SK-N-SH (cell line): ENCODE results near the gene IFT74. TPM values are rescaled to one million over a fixed set of nuclear protein-coding genes. Genes with fewer than 3 reads are reported as not detected.

Experiments
- CTCF ChIA-PET: fragments of 300-600, 350-600 bp; formaldehyde crosslinking; extraction: SDS; loops from one replicate; lab custom pipeline; 2021; lab: Yijun Ruan, JAX
- POLR2A ChIA-PET: fragments of 350-600 bp; sonication (Branson Sonifier 250); formaldehyde crosslinking; extraction: SDS; loops from one replicate; lab custom pipeline; 2020; ENCODE audit warnings: antibody characterized with exemption, inconsistent platforms; lab: Yijun Ruan, JAX
- DNase-seq: peaks from one replicate; pipeline ENCODE4 v3.0.0; 2012
- H2AFZ ChIP-seq: fragments of 200-600 bp; sonication (generic); 2 replicates; pipeline ENCODE4 v1.8.1; 2016; ENCODE audit warnings: antibody characterized with exemption, mild to moderate bottlenecking, low read depth
- H3F3A ChIP-seq: fragments of 200-600 bp; sonication (generic); replicated peaks from 2 replicates; pipeline ENCODE3; 2016; ENCODE audit warnings: antibody characterized with exemption, mild to moderate bottlenecking; ENCODE audit not compliant: insufficient read depth
- H3K27ac ChIP-seq, 2 experiments: fragments of 200-500 bp in 1 of 2; fragments of 200-600 bp in 1 of 2; sonication (Bioruptor generic) in 1 of 2; sonication (generic), shearing (Covaris generic) in 1 of 2; 2 replicates each; pipeline versions ENCODE4 v1.5.1 to v1.6.1; 2014 to 2016; ENCODE audit warnings: low read depth in 2 of 2, inconsistent platforms in 1 of 2, low read length in 1 of 2, mild to moderate bottlenecking in 1 of 2, mixed read lengths in 1 of 2
- H3K27me3 ChIP-seq: fragments of 200-600 bp; sonication (generic), shearing (Covaris generic); 2 replicates; pipeline ENCODE4 v1.6.1; 2016; ENCODE audit warnings: mixed run types; ENCODE audit not compliant: insufficient read depth
- H3K36me3 ChIP-seq, 2 experiments: fragments of 200-500 bp in 1 of 2; fragments of 200-600 bp in 1 of 2; sonication (Bioruptor generic) in 1 of 2; sonication (generic) in 1 of 2; replicated peaks in 1 of 2; 2 replicates each; pipeline versions ENCODE3 to v1.5.1; 2014 to 2016; ENCODE audit warnings: low read length in 1 of 2, mild to moderate bottlenecking in 1 of 2; ENCODE audit not compliant: insufficient read depth in 2 of 2, control insufficient read depth in 1 of 2
- H3K4me1 ChIP-seq, 2 experiments: fragments of 200-500 bp in 1 of 2; fragments of 200-600 bp in 1 of 2; sonication (Bioruptor generic) in 1 of 2; sonication (generic), shearing (Covaris generic) in 1 of 2; 2 replicates each; pipeline versions ENCODE4 v1.5.1 to v1.6.1; 2014 to 2016; ENCODE audit warnings: low read depth in 1 of 2, low read length in 1 of 2, mixed run types in 1 of 2; ENCODE audit not compliant: insufficient read depth in 2 of 2, control insufficient read depth in 1 of 2
- H3K4me2 ChIP-seq: fragments of 200-600 bp; sonication (generic), shearing (Covaris generic); 2 replicates; pipeline ENCODE4 v1.6.1; 2017; ENCODE audit warnings: mixed run types
- H3K4me3 ChIP-seq, 2 experiments: fragments of 200-500 bp in 1 of 2; fragments of 200-600 bp in 1 of 2; sonication (Bioruptor generic) in 1 of 2; sonication (generic), shearing (Covaris generic) in 1 of 2; 2 replicates each; pipeline versions ENCODE4 v1.5.1 to v1.8.1; 2014 to 2016; ENCODE audit warnings: low read depth in 2 of 2, inconsistent platforms in 1 of 2, low read length in 1 of 2, mild to moderate bottlenecking in 1 of 2, mixed read lengths in 1 of 2, moderate library complexity in 1 of 2
- H3K79me2 ChIP-seq: fragments of 200-600 bp; sonication (generic); 2 replicates; pipeline ENCODE4 v1.8.1; 2017; ENCODE audit warnings: mild to moderate bottlenecking; ENCODE audit not compliant: insufficient read depth
- H3K9ac ChIP-seq: fragments of 200-600 bp; sonication (generic); 2 replicates; pipeline ENCODE4 v1.6.1; 2017; ENCODE audit warnings: mixed run types
- H3K9me2 ChIP-seq: fragments of 200-600 bp; sonication (generic); 2 replicates; pipeline ENCODE4 v1.6.1; 2017; ENCODE audit warnings: mixed run types
- H3K9me3 ChIP-seq: fragments of 200-600 bp; sonication (generic); 2 replicates; pipeline ENCODE4 v1.6.1; 2017; ENCODE audit warnings: mixed run types, mild to moderate bottlenecking, moderate library complexity
- H4K20me1 ChIP-seq: fragments of 200-600 bp; sonication (generic); 2 replicates; pipeline ENCODE4 v1.6.1; 2017; ENCODE audit warnings: mild to moderate bottlenecking, mixed run types; ENCODE audit not compliant: insufficient read depth
- CTCF ChIP-seq: fragments of 200-600 bp; sonication (generic); IDR thresholded peaks from 2 replicates; pipeline ENCODE4 v1.6.1; 2017; ENCODE audit warnings: antibody characterized with exemption, mild to moderate bottlenecking, moderate library complexity
- EP300 ChIP-seq, 2 experiments: IDR thresholded peaks; 2 replicates each; pipeline versions ENCODE4 v1.4.0 to v1.6.1; 2012; ENCODE audit warnings: borderline replicate concordance in 1 of 2, low read depth in 1 of 2, low read length in 1 of 2
- EZH2phosphoT487 ChIP-seq: fragments of 200-600 bp; sonication (generic); IDR thresholded peaks from 2 replicates; pipeline ENCODE4 v1.6.1; 2017; ENCODE audit warnings: low read depth, mixed run types, mild to moderate bottlenecking, antibody characterized with exemption, moderate library complexity, borderline replicate concordance
- FOXJ3 ChIP-seq: sonication (generic); formaldehyde crosslinking; IDR thresholded peaks from 2 replicates; pipeline ENCODE4 v1.5.1; 2020; ENCODE audit warnings: mild to moderate bottlenecking, missing genetic modification reagents
- GABPA ChIP-seq: IDR thresholded peaks from 2 replicates; pipeline ENCODE4 v1.4.0; 2012; ENCODE audit warnings: low read depth, mild to moderate bottlenecking
- GATA2 ChIP-seq: sonication (generic); formaldehyde crosslinking; IDR thresholded peaks from 2 replicates; pipeline ENCODE4 v1.5.0; 2020; ENCODE audit warnings: mild to moderate bottlenecking, missing genetic modification reagents
- IRF3 ChIP-seq: fragments of 150-350 bp; IDR thresholded peaks from 2 replicates; pipeline ENCODE4 v1.6.1; 2016; ENCODE audit warnings: mild to moderate bottlenecking, low read depth, low read length
- MEF2A ChIP-seq: IDR thresholded peaks from 2 replicates; pipeline ENCODE4 v1.4.0; 2012; ENCODE audit warnings: low read depth, borderline replicate concordance
- MXI1 ChIP-seq: IDR thresholded peaks from 2 replicates; pipeline ENCODE4 v1.6.1; 2012; ENCODE audit warnings: mild to moderate bottlenecking, low read depth, low read length, improper control_type of control experiment
- NRF1 ChIP-seq: IDR thresholded peaks from 2 replicates; pipeline ENCODE4 v1.6.1; 2012; ENCODE audit warnings: low read depth, mild to moderate bottlenecking, low read length
- PBX3 ChIP-seq: IDR thresholded peaks from 2 replicates; pipeline ENCODE4; 2012
- RCOR1 ChIP-seq: fragments of 150-350 bp; IDR thresholded peaks from 2 replicates; pipeline ENCODE4 v1.6.1; 2017; ENCODE audit warnings: antibody characterized with exemption, low read length
- REST ChIP-seq: IDR thresholded peaks from 2 replicates; pipeline ENCODE4 v1.6.1; 2012; ENCODE audit warnings: mild to moderate bottlenecking, low read depth, low read length, moderate library complexity
- SMC3 ChIP-seq: IDR thresholded peaks from 2 replicates; pipeline ENCODE4 v1.6.1; 2012; ENCODE audit warnings: low read depth, low read length, improper control_type of control experiment
- TAF1 ChIP-seq: IDR thresholded peaks from 2 replicates; pipeline ENCODE4 v1.6.1; 2012; ENCODE audit warnings: low read depth, mild to moderate bottlenecking, low read length, moderate library complexity, borderline replicate concordance
- TCF12 ChIP-seq: IDR thresholded peaks from 2 replicates; pipeline ENCODE4 v1.4.0; 2012
- TEAD4 ChIP-seq: IDR thresholded peaks from 2 replicates; pipeline ENCODE4 v1.4.0; 2012; ENCODE audit warnings: mild to moderate bottlenecking, borderline replicate concordance; ENCODE audit not compliant: insufficient read depth
- YY1 ChIP-seq: IDR thresholded peaks from 2 replicates; pipeline ENCODE4 v1.4.0; 2012; ENCODE audit warnings: low read depth, mild to moderate bottlenecking
- WGBS: methylation state at CpG from one replicate; pipeline ENCODE4 v1.1.6; 2017; ENCODE audit warnings: low lambda C conversion rate; 5-methylcytosine and 5-hydroxymethylcytosine counted together
- polyA plus RNA-seq, 3 experiments: library from polyadenylated mRNA; depleted of rRNA; stranded (reverse); fragments of >200 nt; gene quantifications; 2 replicates each; pipeline ENCODE4 v1.2.3, GENCODE V29; 2012

Gene IFT74
- polyA plus RNA-seq, 1 of the 3 experiments (the other 2 are of a cell fraction): 6.3 TPM

- no peak for TF ChIP-seq CTCF
- TF ChIP-seq GATA2 (CRISPR knock-in tag): no peak
- TF ChIP-seq NRF1: no peak
- no peak for TF ChIP-seq YY1
- TF ChIP-seq TEAD4: no peak
- no peak for TF ChIP-seq EP300 (IDR thresholded peaks at IDR 0.05; ENCODE audit: borderline replicate concordance in 1 of 2, low read depth in 1 of 2, low read length in 1 of 2)
- TF ChIP-seq REST: no peak
- no peak for TF ChIP-seq PBX3
- TF ChIP-seq SMC3: no peak
- TF ChIP-seq RCOR1: no peak
These were observed 90.9 kb downstream of the IFT74 start (continued) for GRCh38 chr9:27047136-27047535.

GRCh38 chr9:27053369-27054022, 97.3 kb downstream of the IFT74 start:
- H3K4me3 ChIP-seq: no peak overlapping the region
- H3K9me3 ChIP-seq: no peaks in the 10 kb centered on the region
- H3K79me2 ChIP-seq: no peaks in the 10 kb centered on the region
- H3K9me2 ChIP-seq: no peaks in the 10 kb centered on the region
- H4K20me1 ChIP-seq: no peaks in the 10 kb centered on the region
- WGBS: 49% methylated on average over 6 of the region's 6 CpGs
- H3K36me3 ChIP-seq: peaks cover 11 to 19% of the 10 kb centered on the region in 2 experiments
- H3K4me2 ChIP-seq: no peak overlapping the region
- no peak overlapping the region for H3K9ac ChIP-seq
- no peak for DNase-seq
- ChIA-PET POLR2A (no interaction called here), CTCF (interaction anchor here (1.5 kb wide), 1 partner anchor 20 kb away, joined by 3 read pairs; no protein-coding TSS in a partner anchor)
- no peaks in the 10 kb centered on the region for H3K27me3 ChIP-seq
- no peak overlapping the region for H2AFZ ChIP-seq
- H3K27ac ChIP-seq: no peak overlapping the region
- H3F3A ChIP-seq: no peaks in the 10 kb centered on the region
- H3K4me1 ChIP-seq: no peaks in the 10 kb centered on the region; a peak in 1 of 4 replicates
- no peak for TF ChIP-seq FOXJ3 (CRISPR knock-in tag)
- no peak for TF ChIP-seq EZH2phosphoT487
- no peak for TF ChIP-seq PBX3
- no peak for TF ChIP-seq GABPA
- TF ChIP-seq IRF3: no peak
- TF ChIP-seq MEF2A: no peak
- no peak for TF ChIP-seq TCF12
- no peak for TF ChIP-seq SMC3
- TF ChIP-seq TAF1: no peak
- TF ChIP-seq CTCF: no peak
- no peak for TF ChIP-seq MXI1
- TF ChIP-seq NRF1: no peak
